A673 (cell line): ENCODE measurements around the gene FOXG1.

Source experiments
- CTCF ChIP-seq: fragments of 300-800, 200-600 bp; sonication (generic); conservative IDR thresholded peaks from 2 replicates; pipeline ENCODE4 v1.5.1; 2017; ENCODE audit warnings: low read depth, mild to moderate bottlenecking, antibody characterized with exemption, low read length, moderate library complexity, mixed read lengths
- EZH2 ChIP-seq: fragments of 200-600 bp; sonication (generic); IDR thresholded peaks from 2 replicates; pipeline ENCODE4 v1.6.1; 2017; ENCODE audit warnings: borderline replicate concordance, low read depth, mild to moderate bottlenecking, mixed read lengths, antibody characterized with exemption, low read length; ENCODE audit not compliant: poor library complexity, severe bottlenecking

- TF ChIP-seq CTCF (no peak), EZH2 (no peak)
Observed at GRCh38 chr14:28755884-28756268, 10.7 kb upstream of the FOXG1 start.
